GF-D8 (cell line): ENCODE results near the gene TFF1.

Experiments used
- DNase-seq: peaks from one replicate; lab custom pipeline; 2025; lab: John Stamatoyannopoulos, UW

TFF1 gene

DNA sequence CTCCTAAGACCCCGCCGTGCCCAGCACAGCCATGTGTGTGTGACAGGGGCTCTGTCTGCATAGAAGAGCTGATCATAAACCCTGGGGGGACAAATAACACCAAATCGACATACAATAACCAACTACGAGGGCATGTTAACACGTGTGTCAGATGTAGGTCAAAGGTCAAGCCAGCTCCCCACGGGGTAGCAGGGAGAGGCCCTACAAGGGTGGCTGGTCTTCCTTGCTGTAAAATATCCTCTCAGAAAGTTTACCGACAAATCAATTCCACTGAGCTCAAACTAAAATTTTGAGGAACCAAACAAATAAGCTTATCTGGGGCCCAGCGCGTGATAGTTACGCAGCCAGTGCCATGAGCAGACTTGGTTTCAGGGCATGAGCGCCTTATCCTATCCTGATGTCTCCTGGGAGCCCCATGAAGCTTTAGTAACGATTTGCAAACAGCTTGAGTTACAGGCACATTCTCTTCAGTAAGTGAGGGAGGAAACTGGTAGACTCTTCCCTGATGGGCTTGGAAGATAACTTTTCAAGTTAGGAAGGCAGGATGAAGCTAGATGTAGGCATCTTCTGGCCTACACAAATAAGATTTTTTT, 32.2 kb upstream of the TFF1 start:
- DNase-seq, result no peak

GRCh38 chr21:42397746-42398394, 31.5 kb upstream of the TFF1 start:
- DNase-seq, result no peak

- no peak for DNase-seq
These were observed 30.7 kb upstream of the TFF1 start for GRCh38 chr21:42396799-42397745.

DNA sequence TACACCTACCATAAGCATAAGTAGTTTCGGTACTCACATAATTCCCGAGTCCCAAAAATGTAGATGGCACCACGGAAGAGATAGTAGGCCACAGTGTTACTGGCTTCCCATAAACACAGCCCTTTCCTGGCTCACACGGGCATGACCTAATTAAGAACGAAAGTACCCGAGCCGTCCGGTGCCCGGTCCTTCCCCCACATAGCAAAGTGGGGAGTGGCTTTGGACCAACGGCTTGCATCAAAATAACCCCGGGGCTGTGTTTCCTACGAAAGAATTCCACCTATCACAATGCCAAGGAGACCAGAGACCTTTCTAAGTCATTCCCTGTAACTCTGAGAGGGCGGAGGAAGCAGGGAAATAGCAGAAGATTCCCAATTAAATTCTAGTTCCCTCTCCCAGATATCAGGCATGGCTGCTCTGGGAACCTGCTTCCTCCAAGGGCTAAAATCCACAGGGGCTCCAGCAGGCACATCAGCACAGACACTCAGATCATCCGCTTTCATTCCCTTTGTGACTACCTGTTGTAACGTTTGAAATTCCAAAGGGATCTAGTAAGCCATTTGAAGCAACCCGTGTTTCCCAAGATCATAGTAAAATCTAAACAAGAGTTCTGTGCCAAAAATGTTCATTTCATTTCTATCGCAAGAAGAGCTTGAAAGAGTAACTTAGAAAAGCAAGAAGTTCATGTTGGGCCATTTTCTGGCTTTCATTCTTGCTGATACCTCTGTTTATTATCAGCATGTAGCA, 29.7 kb upstream of the TFF1 start, which contains the start of gene TMPRSS3:
Gene TMPRSS3, minus strand, starts transcription at position 148 of the 747 bp plus-strand sequence. CDS start 635 bp downstream, outside the sequence.
- DNase-seq, result no peak

DNA sequence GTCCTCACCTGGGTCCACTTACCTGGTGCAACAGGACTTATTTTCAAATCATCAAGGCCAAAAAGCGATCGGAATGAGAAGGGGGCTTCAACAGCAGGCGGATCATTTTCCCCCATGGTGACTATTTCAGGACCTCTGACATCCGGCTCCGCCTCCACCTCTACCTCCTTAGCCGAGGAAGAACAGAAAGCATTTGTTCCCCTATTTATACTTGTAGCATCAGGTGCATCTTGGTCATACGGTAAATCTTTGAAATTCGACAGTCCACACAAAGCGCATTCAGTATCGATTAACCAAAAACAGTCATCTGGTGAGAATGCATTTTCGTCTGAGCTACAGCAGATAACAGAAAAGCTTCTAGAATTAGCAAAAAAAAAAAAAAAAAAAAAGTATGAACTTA, 29.0 kb upstream of the TFF1 start:
- DNase-seq, result no peak

DNA sequence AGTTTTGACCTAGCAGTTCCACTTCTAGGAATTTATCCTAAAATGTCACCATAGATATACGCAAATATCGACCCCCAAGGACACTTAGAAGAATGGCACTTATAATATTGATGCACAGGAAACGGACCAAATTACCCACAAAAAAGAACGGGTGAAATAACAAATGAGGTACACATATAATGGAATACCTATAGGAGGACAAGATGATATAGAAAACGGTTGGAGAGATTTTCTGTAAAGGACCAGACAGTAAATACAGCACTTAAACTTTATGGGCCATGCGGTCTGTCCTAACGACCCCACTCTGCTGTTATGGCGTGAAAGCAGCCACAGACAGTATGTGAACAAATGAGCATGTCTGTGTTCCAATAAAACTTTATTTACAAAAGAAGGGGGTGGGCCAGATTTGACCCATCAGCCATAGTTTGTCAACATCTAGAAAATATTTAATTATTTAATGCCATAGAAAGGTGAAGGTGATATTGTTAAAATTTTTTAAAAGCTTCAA, 27.2 kb upstream of the TFF1 start:
- DNase-seq, result no peak

DNA sequence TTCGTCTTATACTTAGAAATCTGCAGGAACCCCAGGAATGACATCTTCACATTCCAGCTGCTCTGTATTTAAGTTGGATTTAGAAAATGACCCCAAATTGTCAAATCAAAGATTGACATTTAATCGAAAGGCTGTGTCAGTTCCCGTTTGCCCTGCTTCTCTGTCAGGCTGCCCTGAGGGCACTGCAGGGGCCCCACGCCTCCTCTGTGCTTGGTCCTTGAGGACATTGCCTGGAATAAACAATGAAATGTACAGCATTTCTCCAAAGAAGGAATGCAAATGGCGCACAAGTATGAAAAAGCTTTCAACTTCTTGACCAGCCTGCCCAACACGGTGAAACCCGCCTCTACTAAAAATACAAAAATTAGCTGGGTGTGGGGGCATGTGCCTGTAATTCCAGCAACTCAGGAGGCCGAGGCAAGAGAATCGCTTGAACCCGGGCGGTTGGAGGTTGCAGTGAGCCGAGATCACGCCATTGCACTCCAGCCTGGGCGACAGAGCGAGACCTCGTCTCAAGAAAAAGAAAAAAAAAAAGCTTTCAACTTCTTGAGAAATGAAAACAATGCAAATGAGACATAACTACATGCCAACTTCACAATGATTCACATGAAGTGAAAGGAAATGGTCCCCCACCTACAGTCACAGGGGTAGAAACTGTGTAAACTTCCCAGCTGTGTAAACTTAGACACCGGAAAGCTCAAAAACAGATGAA, 26.6 kb upstream of the TFF1 start:
- no peak for DNase-seq

GRCh38 chr21:42391297-42391696, 25.0 kb upstream of the TFF1 start:
- no peak for DNase-seq

DNA sequence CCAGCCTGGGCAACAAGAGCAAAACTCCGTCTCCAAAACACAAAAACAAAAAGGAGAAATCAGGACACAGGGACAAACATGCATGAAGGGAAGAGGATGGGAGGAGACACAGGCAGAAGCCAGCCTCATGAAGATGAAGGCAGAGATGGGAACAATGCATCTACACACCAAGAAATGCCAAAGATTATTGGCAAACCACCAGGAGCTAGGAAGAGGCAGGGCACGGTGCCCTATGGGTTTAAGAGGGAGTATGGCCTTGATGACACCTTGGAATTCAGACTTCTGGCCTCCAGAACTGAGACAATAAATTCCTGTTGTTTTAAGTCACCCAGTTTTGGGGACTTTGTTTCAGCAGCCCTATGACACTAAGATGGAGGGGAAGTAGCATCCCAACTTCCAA, 24.4 kb upstream of the TFF1 start:
- no peak for DNase-seq

DNA sequence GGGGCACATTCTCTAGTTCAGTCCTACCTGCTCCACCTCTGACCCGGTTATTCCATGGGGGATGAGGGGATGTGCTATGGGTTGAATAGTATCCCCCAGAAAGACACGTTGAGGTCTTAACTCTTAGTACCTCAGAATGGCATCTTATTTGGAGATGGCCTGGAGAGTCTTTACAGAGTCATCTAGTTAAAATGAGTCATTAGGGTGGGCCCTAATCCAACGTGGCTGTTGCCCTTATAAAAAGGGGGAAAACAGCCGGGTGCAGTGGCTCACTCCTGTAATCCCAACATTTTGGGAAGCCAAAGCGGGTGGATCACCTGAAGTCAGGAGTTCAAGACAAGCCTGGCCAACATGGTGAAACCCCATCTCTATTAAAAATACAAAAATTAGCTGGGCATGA, 23.9 kb upstream of the TFF1 start:
- DNase-seq, result no peak

DNA sequence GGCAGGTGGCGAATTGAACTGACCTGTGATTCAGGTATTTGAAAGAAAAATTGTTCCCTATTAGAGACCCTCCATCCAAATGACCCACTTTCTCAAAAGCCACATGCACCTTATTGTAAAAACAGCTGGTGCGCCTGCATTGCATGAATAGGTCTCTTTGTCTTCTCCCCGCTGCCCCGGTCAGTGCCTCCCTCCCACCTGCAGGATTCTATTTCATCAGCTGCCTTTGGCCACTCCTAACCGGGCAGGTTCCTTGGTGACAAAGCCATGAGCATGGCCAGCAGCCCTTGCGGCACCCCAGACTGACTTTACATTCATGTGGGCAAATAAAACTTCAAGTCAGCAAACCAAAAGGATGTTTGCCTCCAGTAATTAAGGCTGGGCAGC, 23.1 kb upstream of the TFF1 start:
- DNase-seq, result no peak

DNA sequence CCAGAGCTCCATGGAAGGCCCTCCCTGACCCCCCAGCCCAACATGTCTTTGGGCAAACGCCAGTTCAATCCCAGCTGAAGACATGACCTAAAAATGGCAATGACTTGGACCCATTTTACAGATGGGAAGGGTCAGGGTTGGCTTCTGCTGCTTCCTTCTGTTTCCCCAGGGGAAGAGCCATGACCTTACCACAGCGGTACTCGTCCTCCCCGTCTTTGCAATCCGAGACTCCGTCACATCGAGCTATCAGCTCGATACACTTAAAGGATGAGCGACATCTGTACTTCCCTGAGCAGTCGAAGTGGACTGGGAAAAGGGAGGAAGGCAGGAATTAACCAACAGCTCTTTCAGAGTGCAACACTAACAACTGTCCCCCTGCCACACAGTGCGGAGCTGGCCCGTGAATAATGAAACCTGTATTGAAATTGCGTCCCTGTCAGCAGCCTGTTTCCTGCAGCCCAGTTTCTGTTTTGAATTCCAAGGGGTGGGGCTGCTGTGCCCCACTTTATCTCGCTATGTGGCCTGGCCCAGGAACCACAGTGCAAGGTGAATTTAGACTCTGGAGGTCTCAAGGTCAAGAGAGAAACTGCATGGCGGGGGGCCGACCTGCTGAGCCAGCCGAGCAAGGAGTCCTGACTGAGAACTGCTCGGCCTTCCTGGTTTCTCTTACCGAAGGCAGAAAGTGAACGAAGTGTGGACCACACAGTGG, 22.6 kb upstream of the TFF1 start:
- no peak for DNase-seq

DNA sequence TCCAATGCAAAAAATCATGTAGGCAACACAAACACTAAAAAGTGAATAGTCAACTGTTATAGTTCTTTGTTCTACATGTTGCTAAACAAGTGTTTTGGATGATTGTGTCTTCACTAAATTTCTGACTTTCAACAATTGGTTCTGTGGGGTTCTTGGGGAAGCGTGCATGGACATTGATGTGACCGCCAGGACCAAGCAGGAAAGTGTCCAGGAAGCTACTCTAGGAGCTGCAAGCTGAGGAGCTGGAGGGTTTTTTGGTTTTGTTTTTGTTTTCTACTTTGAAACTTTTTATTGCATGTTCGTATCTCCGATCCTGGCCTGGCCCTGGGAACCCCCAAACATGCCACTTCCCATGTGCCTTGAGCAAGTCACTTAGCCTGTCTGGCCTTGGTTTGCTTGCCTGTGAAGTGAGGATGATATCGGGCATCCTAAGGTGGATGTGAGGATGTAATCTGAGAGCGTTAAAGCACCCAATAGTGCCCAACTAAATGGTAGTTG, 21.6 kb upstream of the TFF1 start:
- no peak for DNase-seq

DNA sequence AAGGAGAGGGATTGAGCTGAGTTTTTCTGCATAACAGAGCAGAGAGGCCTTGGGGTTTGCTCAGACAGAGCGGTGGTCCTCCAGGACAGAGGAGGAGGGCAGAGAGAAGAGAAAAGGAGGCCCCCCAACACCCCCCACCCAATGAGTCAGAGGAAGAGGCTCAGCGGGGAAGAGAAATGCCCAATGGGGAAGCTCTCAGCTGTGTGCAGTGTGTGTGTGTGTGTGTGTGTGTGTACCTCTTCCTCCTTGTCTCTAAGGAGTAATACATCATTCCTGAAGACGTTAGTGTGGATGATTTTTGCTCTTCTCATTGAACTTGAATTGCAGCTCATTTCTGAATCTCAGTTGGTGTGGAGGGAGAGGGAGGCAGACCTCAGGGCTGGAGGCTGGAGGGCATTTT, 20.8 kb upstream of the TFF1 start:
- no peak for DNase-seq

GRCh38 chr21:42386034-42386591, 19.8 kb upstream of the TFF1 start:
- DNase-seq, result no peak

- DNase-seq, result no peak
These were observed 19.3 kb upstream of the TFF1 start for GRCh38 chr21:42385619-42386018.

DNA sequence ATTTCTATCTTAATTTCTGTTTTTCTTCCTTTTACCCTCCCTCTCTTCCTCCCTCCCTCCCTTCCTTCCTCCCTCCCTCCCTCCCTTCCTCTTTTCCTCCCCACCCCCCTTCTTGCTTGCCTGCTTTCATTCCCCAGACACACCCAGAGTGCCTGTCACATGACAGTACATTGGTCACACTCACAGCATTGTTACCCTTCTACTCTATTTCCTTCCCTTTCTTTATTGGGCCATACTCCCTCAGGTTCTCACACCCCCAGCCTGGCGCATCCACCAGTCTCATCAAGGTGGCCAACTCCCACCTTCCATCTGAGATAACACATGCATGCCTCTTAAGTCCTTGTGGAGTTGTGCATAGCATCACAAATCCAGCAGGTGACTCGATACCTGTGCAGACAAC, 18.7 kb upstream of the TFF1 start:
- DNase-seq, result peak; percentile 6

DNA sequence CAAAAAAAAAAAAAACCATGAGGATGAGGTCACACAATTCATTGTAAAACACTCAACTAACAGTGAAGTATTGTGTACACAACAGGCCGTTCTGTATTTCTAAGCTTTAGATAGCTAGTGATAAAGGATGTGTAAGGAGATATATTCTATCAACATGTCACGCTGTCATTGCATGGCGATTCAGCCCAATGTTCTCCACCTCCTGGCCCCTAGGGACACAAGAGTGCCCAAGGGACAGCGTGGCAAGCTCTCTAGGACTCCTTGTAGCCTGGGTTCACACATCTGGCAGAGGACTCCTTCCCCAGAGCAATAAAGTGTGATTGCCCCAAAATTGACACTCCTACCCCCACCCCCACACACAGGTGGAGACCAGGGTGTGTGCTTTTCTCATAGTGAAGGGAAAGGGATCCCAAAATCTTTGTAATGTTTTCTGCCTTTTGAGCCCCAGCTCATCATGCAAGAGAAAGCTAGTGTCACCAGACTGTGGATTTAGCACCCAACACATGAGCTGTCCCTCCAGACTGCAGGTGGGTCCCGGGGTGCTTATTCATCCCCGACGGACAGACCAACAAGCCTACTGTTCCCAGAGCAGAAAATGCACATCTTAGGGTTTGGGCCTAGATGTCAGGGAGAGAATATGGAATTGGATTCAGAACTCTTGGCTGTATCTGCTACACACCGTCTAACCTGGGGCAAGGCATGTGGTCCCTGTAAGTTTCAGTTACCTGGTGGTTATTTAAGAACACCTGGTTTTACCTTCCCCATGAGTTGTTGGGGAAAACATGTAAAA, 18.0 kb upstream of the TFF1 start:
- no peak for DNase-seq

GRCh38 chr21:42383331-42383730, 17.0 kb upstream of the TFF1 start:
- no peak for DNase-seq
